Fibroblast of lung (primary cell): ENCODE results near the gene ATXN1. TPM values are rescaled to one million over a fixed set of nuclear protein-coding genes. Genes with fewer than 3 reads are reported as not detected.
A peak's percentile ranks its signal among the peaks of the same experiment; 100 is the strongest.

Source experiments
- DNase-seq, 2 donors: peaks; one replicate each; pipeline versions ENCODE4 v3.0.0 to v3.0.0-alpha.2; 2010; ENCODE audit warnings: low read depth in 2 of 2
- H2AFZ ChIP-seq: 2 replicates; pipeline ENCODE4 v1.5.1; 2012; ENCODE audit warnings: low read length, control low read depth, inconsistent platforms
- H3K27ac ChIP-seq: 2 replicates; pipeline ENCODE4 v1.5.1; 2011; ENCODE audit warnings: low read length, control low read depth; ENCODE audit not compliant: insufficient read depth
- H3K27me3 ChIP-seq: 2 replicates; pipeline ENCODE4 v1.5.1; 2011; ENCODE audit warnings: mild to moderate bottlenecking, low read length; ENCODE audit not compliant: control insufficient read depth, insufficient read depth
- H3K36me3 ChIP-seq: 2 replicates; pipeline ENCODE4 v1.5.1; 2011; ENCODE audit warnings: low read length; ENCODE audit not compliant: control insufficient read depth, insufficient read depth
- H3K4me1 ChIP-seq: 2 replicates; pipeline ENCODE4 v1.5.1; 2011; ENCODE audit warnings: low read length; ENCODE audit not compliant: control insufficient read depth, insufficient read depth; ENCODE audit errors: extremely low read depth
- H3K4me2 ChIP-seq: 2 replicates; pipeline ENCODE4 v1.5.1; 2011; ENCODE audit warnings: low read length, control low read depth; ENCODE audit not compliant: insufficient read depth; ENCODE audit errors: extremely low read depth
- H3K4me3 ChIP-seq, 4 experiments: fragments of 200-600 bp in 1 of 4; sonication (generic) in 1 of 4; replicated peaks in 1 of 4; 2 replicates each; pipeline ENCODE4 v1.5.1; 2011 to 2016; ENCODE audit warnings: low read length in 4 of 4, low read depth in 3 of 4, mild to moderate bottlenecking in 3 of 4, control low read depth in 2 of 4, inconsistent platforms in 1 of 4, mixed read lengths in 1 of 4; ENCODE audit not compliant: insufficient read depth in 1 of 4; ENCODE audit errors: control extremely low read depth in 1 of 4
- H3K79me2 ChIP-seq: 2 replicates; pipeline ENCODE4 v1.5.1; 2012; ENCODE audit warnings: mild to moderate bottlenecking, low read length, inconsistent platforms; ENCODE audit not compliant: control insufficient read depth, insufficient read depth
- H3K9ac ChIP-seq: 2 replicates; pipeline ENCODE4 v1.5.1; 2011; ENCODE audit warnings: mild to moderate bottlenecking, low read length, control low read depth; ENCODE audit not compliant: insufficient read depth
- H3K9me3 ChIP-seq: 2 replicates; pipeline ENCODE4 v1.5.1; 2012; ENCODE audit warnings: low read depth, low read length; ENCODE audit not compliant: control insufficient read depth, insufficient read depth
- H4K20me1 ChIP-seq: 2 replicates; pipeline ENCODE4 v1.5.1; 2011; ENCODE audit warnings: low read length; ENCODE audit not compliant: control insufficient read depth, insufficient read depth; ENCODE audit errors: extremely low read depth
- CTCF ChIP-seq, 2 donors: IDR thresholded peaks in 1 of 2; conservative IDR thresholded peaks in 1 of 2; 1 replicate in 1 of 2; 2 replicates in 1 of 2; pipeline ENCODE4 v1.5.1; 2011 to 2012; ENCODE audit warnings: low read length in 2 of 2, control low read depth in 1 of 2, inconsistent platforms in 1 of 2, low read depth in 1 of 2, mild to moderate bottlenecking in 1 of 2
- EZH2 ChIP-seq: IDR thresholded peaks from 2 replicates; pipeline ENCODE4 v1.5.1; 2012; ENCODE audit warnings: low read length, control low read depth, mild to moderate bottlenecking; ENCODE audit errors: missing control alignments
- polyA plus RNA-seq, 2 donors: library from polyadenylated mRNA; depleted of rRNA in 1 of 2; stranded (reverse) in 1 of 2; unstranded in 1 of 2; fragments of >200 nt; gene quantifications; 2 replicates each; pipeline ENCODE4 v1.2.1, GENCODE V29; 2011 to 2012; ENCODE audit warnings: missing spikeins in 1 of 2
- total RNA-seq: library from RNA; depleted of rRNA; stranded (reverse); fragments of >200 nt; gene quantifications from 2 replicates; pipeline ENCODE4 v1.2.1, GENCODE V29; 2014

ATXN1 gene
- total and polyA plus RNA-seq, 2 donors (not counting 1 experiment from before 2014, with no cell fraction given) = 15.8 to 40.5 TPM

- H3K9me3 ChIP-seq = no peaks in the 10 kb centered on the region
- no peaks in the 10 kb centered on the region for H3K79me2 ChIP-seq
- peak in 1 of 2 donors; percentile 43 for DNase-seq
- no peak overlapping the region for H3K4me3 ChIP-seq
- no peak overlapping the region for H3K27ac ChIP-seq
- H3K4me2 ChIP-seq = no peak overlapping the region
- H3K36me3 ChIP-seq = no peaks in the 10 kb centered on the region
- no peak overlapping the region for H2AFZ ChIP-seq
- H3K27me3 ChIP-seq = no peaks in the 10 kb centered on the region
- no peaks in the 10 kb centered on the region for H4K20me1 ChIP-seq
- no peak overlapping the region for H3K9ac ChIP-seq
- peaks cover 2% of the 10 kb centered on the region for H3K4me1 ChIP-seq
- TF ChIP-seq EZH2 (no peak), CTCF (conservative IDR thresholded peaks at IDR 0.05 in 1 of 2, IDR thresholded peaks at IDR 0.05 in 1 of 2; ENCODE audit: low read depth in 1 of 2, low read length in 2 of 2) (no peak)
Measured at GRCh38 chr6:16471222-16471909, 289.9 kb downstream of the ATXN1 start.

GRCh38 chr6:16470502-16471221 lies 290.6 kb downstream of the ATXN1 start:
- Histone ChIP-seq H3K9ac (no peak overlapping the region), H3K27me3 (no peaks in the 10 kb centered on the region), H3K4me1 (peaks cover 2% of the 10 kb centered on the region), H2AFZ (no peak overlapping the region), H3K4me2 (no peak overlapping the region), H3K4me3 (no peak overlapping the region), H3K79me2 (no peaks in the 10 kb centered on the region), H4K20me1 (no peaks in the 10 kb centered on the region), H3K9me3 (no peaks in the 10 kb centered on the region), H3K36me3 (no peaks in the 10 kb centered on the region), H3K27ac (no peak overlapping the region)
- TF ChIP-seq EZH2 (no peak), CTCF (conservative IDR thresholded peaks at IDR 0.05 in 1 of 2, IDR thresholded peaks at IDR 0.05 in 1 of 2; ENCODE audit: low read depth in 1 of 2, low read length in 2 of 2) (no peak)
- no peak for DNase-seq

- DNase-seq = no peak
- no peaks in the 10 kb centered on the region for H4K20me1 ChIP-seq
- no peak overlapping the region for H3K27ac ChIP-seq
- H3K4me1 ChIP-seq = peaks cover 2% of the 10 kb centered on the region
- H3K9ac ChIP-seq = no peak overlapping the region
- no peak overlapping the region for H2AFZ ChIP-seq
- no peak overlapping the region for H3K4me3 ChIP-seq
- H3K36me3 ChIP-seq = no peaks in the 10 kb centered on the region
- no peaks in the 10 kb centered on the region for H3K27me3 ChIP-seq
- H3K4me2 ChIP-seq = no peak overlapping the region
- TF ChIP-seq CTCF (conservative IDR thresholded peaks at IDR 0.05 in 1 of 2, IDR thresholded peaks at IDR 0.05 in 1 of 2; ENCODE audit: low read depth in 1 of 2, low read length in 2 of 2) = no peak
- TF ChIP-seq EZH2 = no peak
- no peaks in the 10 kb centered on the region for H3K9me3 ChIP-seq
- H3K79me2 ChIP-seq = no peaks in the 10 kb centered on the region
Measured at GRCh38 chr6:16468991-16469615, 292.2 kb downstream of the ATXN1 start.
